ENCODE results near the gene FAM131C. TPM values are rescaled to one million over a fixed set of nuclear protein-coding genes. Genes with fewer than 3 reads are reported as not detected.

Gene FAM131C
- total RNA-seq, 1 experiment from 2014 or later, result 7.4 TPM

DNA sequence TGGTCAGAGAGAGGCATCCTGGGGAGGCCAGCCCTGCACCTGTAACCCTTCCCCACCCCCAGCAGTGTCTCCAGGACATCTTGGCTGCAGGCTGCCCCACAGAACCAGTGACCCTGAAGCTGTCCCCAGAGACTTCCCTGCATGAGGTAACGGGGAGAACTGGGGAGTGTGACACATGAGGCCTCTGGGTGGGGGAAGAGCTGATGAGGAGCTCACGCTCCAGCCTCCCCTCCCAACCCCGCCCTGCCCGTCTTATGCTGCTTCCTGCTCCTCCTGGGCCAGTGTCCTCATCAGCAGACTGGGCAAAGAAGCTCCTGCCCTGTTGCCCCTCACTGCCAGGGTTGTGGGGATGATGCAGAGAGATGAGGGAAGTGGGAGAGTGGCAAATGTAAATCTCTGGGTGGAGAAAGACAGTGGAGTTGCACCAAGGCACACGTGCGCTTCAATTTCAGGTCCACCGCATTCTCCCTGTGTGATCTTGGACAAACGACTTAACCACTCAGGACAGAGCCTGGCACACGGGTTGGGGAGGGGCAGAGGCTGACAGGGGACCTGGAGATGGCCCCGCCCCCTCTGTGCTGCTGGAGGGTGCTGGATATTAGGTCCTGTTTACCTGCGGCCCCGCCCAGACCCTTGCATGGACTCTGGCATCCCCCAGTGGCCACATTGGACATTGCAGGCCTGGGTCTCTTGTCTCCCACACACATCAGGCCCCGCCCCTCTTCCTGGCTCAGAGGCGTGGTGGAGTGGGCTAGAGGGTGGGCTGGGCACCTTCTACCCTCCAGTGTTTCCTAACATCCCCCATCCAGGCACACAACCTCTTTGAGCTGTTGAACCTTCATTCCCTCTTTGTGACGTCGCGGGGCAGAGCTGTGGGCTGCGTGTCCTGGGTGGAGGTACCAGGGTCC lies 17.6 kb downstream of the FAM131C start:
- TF ChIP-seq EZH2 (IDR thresholded peaks at IDR 0.05; ENCODE audit: low read depth), result no peak
- TF ChIP-seq, protein P1, sequence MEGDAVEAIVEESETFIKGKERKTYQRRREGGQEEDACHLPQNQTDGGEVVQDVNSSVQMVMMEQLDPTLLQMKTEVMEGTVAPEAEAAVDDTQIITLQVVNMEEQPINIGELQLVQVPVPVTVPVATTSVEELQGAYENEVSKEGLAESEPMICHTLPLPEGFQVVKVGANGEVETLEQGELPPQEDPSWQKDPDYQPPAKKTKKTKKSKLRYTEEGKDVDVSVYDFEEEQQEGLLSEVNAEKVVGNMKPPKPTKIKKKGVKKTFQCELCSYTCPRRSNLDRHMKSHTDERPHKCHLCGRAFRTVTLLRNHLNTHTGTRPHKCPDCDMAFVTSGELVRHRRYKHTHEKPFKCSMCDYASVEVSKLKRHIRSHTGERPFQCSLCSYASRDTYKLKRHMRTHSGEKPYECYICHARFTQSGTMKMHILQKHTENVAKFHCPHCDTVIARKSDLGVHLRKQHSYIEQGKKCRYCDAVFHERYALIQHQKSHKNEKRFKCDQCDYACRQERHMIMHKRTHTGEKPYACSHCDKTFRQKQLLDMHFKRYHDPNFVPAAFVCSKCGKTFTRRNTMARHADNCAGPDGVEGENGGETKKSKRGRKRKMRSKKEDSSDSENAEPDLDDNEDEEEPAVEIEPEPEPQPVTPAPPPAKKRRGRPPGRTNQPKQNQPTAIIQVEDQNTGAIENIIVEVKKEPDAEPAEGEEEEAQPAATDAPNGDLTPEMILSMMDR (conservative IDR thresholded peaks at IDR 0.05), result peak; percentile 99
- Histone ChIP-seq H3K9me3 (ENCODE audit: insufficient read depth, low read depth) (no peaks in the 10 kb centered on the region), H3K4me2 (peak overlapping the region; percentile 46), H3K9me2 (ENCODE audit: insufficient read depth) (no peaks in the 10 kb centered on the region), H3K4me1 (replicated peaks; ENCODE audit: insufficient read depth) (peaks cover 30% of the 10 kb centered on the region), H3K79me2 (ENCODE audit: low read depth) (no peaks in the 10 kb centered on the region), H3F3A (ENCODE audit: insufficient read depth, low read depth) (no peaks in the 10 kb centered on the region; the same call in 1 of the 2 replicates), H2AFZ (no peak overlapping the region), H4K20me1 (ENCODE audit: insufficient read depth) (no peaks in the 10 kb centered on the region), H3K36me3 (ENCODE audit: low read depth) (no peaks in the 10 kb centered on the region), H3K27ac (peak overlapping the region; percentile 21; the same call in 1 of the 2 replicates), H3K4me3 (no peak overlapping the region), H3K27me3 (ENCODE audit: insufficient read depth, low read depth) (no peaks in the 10 kb centered on the region)
- POLR2A ChIA-PET (ENCODE audit: unreplicated experiment), result no interaction called here
- no TSS peak for BruUV-seq (replicated peaks)
- DNase-seq, result peak; percentile 87 to 93
- intact Hi-C loops (cut with micrococcal nuclease; ENCODE audit: unreplicated experiment), result loop anchor here (1.0 kb wide), 2 partner anchors 47 to 264 kb away; no protein-coding TSS in a partner anchor
- CTCF ChIA-PET, result interaction anchor here (0.6 to 1.0 kb wide), 2 partner anchors 46 to 240 kb away, joined by 4 to 7 read pairs; no protein-coding TSS in a partner anchor

DNA sequence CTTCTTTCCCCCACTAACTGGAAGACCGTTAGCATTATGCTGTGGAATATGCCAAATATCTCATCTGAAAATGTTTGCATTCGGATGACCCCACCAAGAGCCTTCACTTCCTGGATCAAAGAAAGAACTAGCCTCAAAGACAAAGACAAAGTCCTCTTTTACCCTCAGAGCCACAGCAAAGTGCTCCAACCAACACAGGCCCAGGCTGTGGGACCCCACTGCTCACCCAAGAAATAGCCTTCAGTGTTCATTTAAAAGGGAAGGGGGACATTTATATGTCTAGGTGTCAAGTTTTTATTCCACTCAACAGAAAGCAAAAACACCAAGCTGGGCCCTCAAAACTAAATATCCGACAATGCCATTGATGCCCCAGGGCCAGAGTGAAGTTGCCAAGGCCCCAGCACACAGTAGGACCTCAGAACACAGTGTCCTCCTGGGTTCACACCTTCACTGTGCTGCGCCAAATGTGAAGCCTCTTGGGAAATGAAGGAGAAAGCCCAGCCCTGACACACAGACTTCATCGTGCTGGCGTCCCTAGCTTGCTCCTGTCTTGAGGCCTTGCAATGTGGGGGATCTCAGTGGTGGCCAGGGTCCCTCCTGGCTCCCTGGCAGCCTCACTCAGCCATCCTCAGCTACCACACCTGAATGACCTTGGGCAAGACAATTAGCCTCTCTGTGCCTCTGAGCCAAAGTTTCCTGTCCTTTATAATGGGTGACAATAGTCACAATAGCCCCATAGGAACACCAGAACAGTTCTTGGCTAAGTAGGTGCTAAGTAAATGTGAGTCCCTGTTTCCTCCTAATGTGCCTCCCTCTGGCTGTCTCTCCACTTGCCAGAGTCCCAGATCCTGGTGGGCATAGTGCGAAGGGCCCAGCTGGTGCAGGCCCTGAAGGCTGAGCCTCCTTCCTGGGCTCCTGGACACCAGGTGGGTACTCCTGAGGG lies 18.6 kb downstream of the FAM131C start:
- ChIA-PET CTCF (interaction anchor here (0.6 to 1.0 kb wide), 3 partner anchors 45 to 307 kb away, joined by 4 to 7 read pairs (median 5); no protein-coding TSS in a partner anchor), POLR2A (ENCODE audit: unreplicated experiment) (no interaction called here)
- no peak overlapping the region for H2AFZ ChIP-seq
- H3K9me2 ChIP-seq (ENCODE audit: insufficient read depth), result no peaks in the 10 kb centered on the region
- H3K79me2 ChIP-seq (ENCODE audit: low read depth), result no peaks in the 10 kb centered on the region
- DNase-seq, result no peak
- H3F3A ChIP-seq (ENCODE audit: insufficient read depth, low read depth), result no peaks in the 10 kb centered on the region; the same call in 1 of the 2 replicates
- no peaks in the 10 kb centered on the region for H3K9me3 ChIP-seq (ENCODE audit: insufficient read depth, low read depth)
- no peaks in the 10 kb centered on the region for H3K27me3 ChIP-seq (ENCODE audit: insufficient read depth, low read depth)
- TF ChIP-seq, protein P1 (conservative IDR thresholded peaks at IDR 0.05), result no peak
- no peak for TF ChIP-seq EZH2 (IDR thresholded peaks at IDR 0.05; ENCODE audit: low read depth)
- H3K27ac ChIP-seq, result peak overlapping the region; percentile 21
- BruUV-seq (replicated peaks), result no TSS peak
- no peak overlapping the region for H3K4me3 ChIP-seq
- H3K36me3 ChIP-seq (ENCODE audit: low read depth), result no peaks in the 10 kb centered on the region
- intact Hi-C loops (cut with micrococcal nuclease; ENCODE audit: unreplicated experiment), result no loop called here
- no peaks in the 10 kb centered on the region for H4K20me1 ChIP-seq (ENCODE audit: insufficient read depth)
- peaks cover 27% of the 10 kb centered on the region for H3K4me1 ChIP-seq (replicated peaks; ENCODE audit: insufficient read depth)
- H3K4me2 ChIP-seq, result 0 out of 2 replicates have a peak overlapping the region, but pooled peaks have one; percentile 46
